PC-9 (cell line): Measurements from ENCODE around the gene SEL1L2. TPM values are rescaled to one million over a fixed set of nuclear protein-coding genes. Genes with fewer than 3 reads are reported as not detected.

ENCODE experiments used
- BruUV-seq: library from RNA; stranded (reverse); fragments of 400-500 nt; replicated peaks from 2 replicates; lab custom pipeline; 2021; lab: Mats Ljungman, UMichigan
- CTCF ChIA-PET: fragments of 300-600 bp; sonication (Branson Sonifier 250); formaldehyde crosslinking; loops from one replicate; lab custom pipeline; 2022; ENCODE audit warnings: antibody characterized with exemption; lab: Charles Lee
- POLR2A ChIA-PET: fragments of 300-600 bp; sonication (Branson Sonifier 250); formaldehyde crosslinking; loops from one replicate; lab custom pipeline; 2022; ENCODE audit warnings: antibody characterized with exemption; ENCODE audit not compliant: unreplicated experiment; lab: Charles Lee
- DNase-seq, 2 experiments: peaks; one replicate each; pipeline versions ENCODE4 v3.0.0 to v3.0.0-alpha.2; 2015 to 2022; ENCODE audit warnings: mixed read lengths in 1 of 2
- H2AFZ ChIP-seq: fragments of 200-600 bp; sonication (generic); 2 replicates; pipeline ENCODE4 v1.8.1; 2017; ENCODE audit warnings: antibody characterized with exemption
- H3F3A ChIP-seq: fragments of 200-600 bp; sonication (generic); 2 replicates; pipeline ENCODE4 v1.8.1; 2017; ENCODE audit warnings: antibody characterized with exemption, mild to moderate bottlenecking, low read depth; ENCODE audit not compliant: insufficient read depth
- H3K27ac ChIP-seq: fragments of 200-600 bp; sonication (generic); 2 replicates; pipeline ENCODE4 v1.6.1; 2016; ENCODE audit warnings: mixed run types
- H3K27me3 ChIP-seq: fragments of 200-600 bp; sonication (generic); 2 replicates; pipeline ENCODE4 v1.6.1; 2016; ENCODE audit warnings: low read depth, mixed run types; ENCODE audit not compliant: insufficient read depth
- H3K36me3 ChIP-seq: fragments of 200-600 bp; sonication (generic); 2 replicates; pipeline ENCODE4 v1.6.1; 2016; ENCODE audit warnings: low read depth, mixed run types
- H3K4me1 ChIP-seq: fragments of 200-600 bp; sonication (generic); replicated peaks from 2 replicates; pipeline ENCODE4 v1.6.1; 2016; ENCODE audit warnings: mixed run types; ENCODE audit not compliant: insufficient read depth
- H3K4me2 ChIP-seq: fragments of 200-600 bp; sonication (generic); 2 replicates; pipeline ENCODE4 v1.6.1; 2017; ENCODE audit warnings: mixed run types
- H3K4me3 ChIP-seq: fragments of 200-600 bp; sonication (generic); 2 replicates; pipeline ENCODE4 v1.6.1; 2016; ENCODE audit warnings: mixed run types
- H3K79me2 ChIP-seq: fragments of 200-600 bp; sonication (generic); 2 replicates; pipeline ENCODE4 v1.6.1; 2017; ENCODE audit warnings: low read depth, mixed run types
- H3K9me2 ChIP-seq: fragments of 200-600 bp; sonication (generic); 2 replicates; pipeline ENCODE4 v1.8.1; 2017; ENCODE audit warnings: mild to moderate bottlenecking; ENCODE audit not compliant: insufficient read depth
- H3K9me3 ChIP-seq: fragments of 200-600 bp; sonication (generic); 2 replicates; pipeline ENCODE4 v1.8.1; 2016; ENCODE audit warnings: low read depth; ENCODE audit not compliant: insufficient read depth
- H4K20me1 ChIP-seq: fragments of 200-600 bp; sonication (generic); 2 replicates; pipeline ENCODE4 v1.8.1; 2017; ENCODE audit not compliant: insufficient read depth
- CTCF ChIP-seq: fragments of 200-600 bp; sonication (generic); conservative IDR thresholded peaks from 2 replicates; pipeline ENCODE4 v1.6.1; 2017; ENCODE audit warnings: mixed run types, antibody characterized with exemption, mild to moderate bottlenecking, moderate library complexity
- EZH2 ChIP-seq: fragments of 200-600 bp; sonication (generic); IDR thresholded peaks from 2 replicates; pipeline ENCODE4 v1.8.0; 2017; ENCODE audit warnings: antibody characterized with exemption, low read depth
- intact Hi-C: fragments of 100-400 bp; cut with micrococcal nuclease; formaldehyde crosslinking; loops from one replicate; pipeline ENCODE4 v1.10.0; 2022; ENCODE audit not compliant: unreplicated experiment
- total RNA-seq: library from RNA; stranded (reverse); gene quantifications from 2 replicates; pipeline ENCODE4 v1.2.3, GENCODE V29; 2021

SEL1L2 gene
- total RNA-seq, 1 experiment from 2014 or later = not detected

GRCh38 chr20:13863244-13863643, 127.2 kb downstream of the SEL1L2 start:
- H3K9me2 ChIP-seq = no peaks in the 10 kb centered on the region
- no peak overlapping the region for H2AFZ ChIP-seq
- BruUV-seq = no TSS peak
- H4K20me1 ChIP-seq = no peaks in the 10 kb centered on the region
- TF ChIP-seq CTCF (no peak), EZH2 (no peak)
- intact Hi-C loops = no loop called here
- no peaks in the 10 kb centered on the region for H3K4me1 ChIP-seq
- H3K4me3 ChIP-seq = no peak overlapping the region
- no peaks in the 10 kb centered on the region for H3K36me3 ChIP-seq
- H3K79me2 ChIP-seq = no peaks in the 10 kb centered on the region
- H3F3A ChIP-seq = no peaks in the 10 kb centered on the region
- H3K4me2 ChIP-seq = no peak overlapping the region
- no peak for DNase-seq
- CTCF ChIA-PET = no interaction called here
- no peaks in the 10 kb centered on the region for H3K27me3 ChIP-seq
- POLR2A ChIA-PET = no interaction called here
- no peaks in the 10 kb centered on the region for H3K9me3 ChIP-seq
- H3K27ac ChIP-seq = no peak overlapping the region

- no peaks in the 10 kb centered on the region for H4K20me1 ChIP-seq
- H3K4me3 ChIP-seq = no peak overlapping the region
- H3K79me2 ChIP-seq = no peaks in the 10 kb centered on the region
- H3K9me2 ChIP-seq = no peaks in the 10 kb centered on the region
- H3K36me3 ChIP-seq = no peaks in the 10 kb centered on the region
- no peak for TF ChIP-seq EZH2
- TF ChIP-seq CTCF = no peak
- H3F3A ChIP-seq = no peaks in the 10 kb centered on the region
- BruUV-seq = no TSS peak
- intact Hi-C loops = no loop called here
- CTCF ChIA-PET = no interaction called here
- H3K4me1 ChIP-seq = no peaks in the 10 kb centered on the region
- H3K27ac ChIP-seq = no peak overlapping the region
- no peaks in the 10 kb centered on the region for H3K9me3 ChIP-seq
- no peak overlapping the region for H3K4me2 ChIP-seq
- no peaks in the 10 kb centered on the region for H3K27me3 ChIP-seq
- H2AFZ ChIP-seq = no peak overlapping the region
- POLR2A ChIA-PET = no interaction called here
- DNase-seq = no peak
These were observed 128.2 kb downstream of the SEL1L2 start for GRCh38 chr20:13862245-13862644.

- H3K27ac ChIP-seq = no peak overlapping the region
- no TSS peak for BruUV-seq
- no peaks in the 10 kb centered on the region for H3K27me3 ChIP-seq
- no peaks in the 10 kb centered on the region for H3K79me2 ChIP-seq
- TF ChIP-seq EZH2 (no peak), CTCF (no peak)
- no peak overlapping the region for H3K4me2 ChIP-seq
- ChIA-PET POLR2A (no interaction called here), CTCF (no interaction called here)
- no peak overlapping the region for H2AFZ ChIP-seq
- no peak overlapping the region for H3K4me3 ChIP-seq
- no peaks in the 10 kb centered on the region for H3K4me1 ChIP-seq
- no peaks in the 10 kb centered on the region for H3F3A ChIP-seq
- DNase-seq = no peak
- intact Hi-C loops = no loop called here
- no peaks in the 10 kb centered on the region for H3K9me3 ChIP-seq
- no peaks in the 10 kb centered on the region for H3K36me3 ChIP-seq
- no peaks in the 10 kb centered on the region for H4K20me1 ChIP-seq
- no peaks in the 10 kb centered on the region for H3K9me2 ChIP-seq
These were observed 131.5 kb downstream of the SEL1L2 start for GRCh38 chr20:13858871-13859270.
